ENCODE results near the gene TMPRSS7. TPM values are rescaled to one million over a fixed set of nuclear protein-coding genes. Genes with fewer than 3 reads are reported as not detected.
"Not testable (repeated sequence)": the region's sequence is repeated elsewhere in the genome, so short reads cannot be mapped to it uniquely, and the experiment has no call there.

TMPRSS7 gene
- polyA plus RNA-seq, 1 donor (not counting 4 experiments of a cell fraction or from before 2014, with no cell fraction given) = 0.18 TPM

DNA sequence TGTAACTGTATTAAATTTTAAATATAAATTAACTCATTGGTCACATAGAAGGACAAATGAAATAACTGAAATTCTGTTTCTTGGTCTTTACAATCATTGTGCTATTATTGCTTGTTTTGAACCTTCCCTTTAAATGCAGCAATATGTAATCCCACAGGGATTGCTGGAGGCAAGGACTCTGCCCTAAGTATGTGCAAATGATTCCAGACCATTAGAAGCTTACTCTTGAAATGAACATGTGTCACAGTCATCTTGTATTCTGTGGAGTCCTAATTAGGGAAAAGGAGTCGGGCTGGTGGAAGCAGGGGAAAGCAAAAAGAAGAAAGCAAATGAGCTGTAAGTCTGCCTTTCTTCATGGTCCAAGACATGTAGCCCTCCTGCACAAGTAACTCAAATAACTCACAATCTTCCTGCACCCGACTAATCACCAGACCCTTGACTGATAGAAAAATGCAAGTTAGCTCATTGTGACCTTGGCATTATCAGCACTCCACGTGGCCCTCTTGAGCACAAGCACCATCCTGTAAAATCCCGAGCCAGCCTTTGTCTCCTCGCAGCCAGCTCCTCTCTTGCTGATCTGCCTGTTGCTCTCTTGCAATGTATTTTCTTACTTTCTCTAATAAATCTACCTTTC lies 2.3 kb upstream of the TMPRSS7 start:
- H3K27ac ChIP-seq (ENCODE audit: control insufficient read depth, insufficient read depth, low read length) = no peak overlapping the region
- no peaks in the 10 kb centered on the region for H3K27me3 ChIP-seq (ENCODE audit: control insufficient read depth, extremely low read depth, insufficient read depth, low read length)
- no peaks in the 10 kb centered on the region for H3K9me1 ChIP-seq (ENCODE audit: control insufficient read depth, extremely low read depth, insufficient read depth, low read length)
- dilution Hi-C loops (cut with MboI; ENCODE audit: extremely low pct_ligation_motif_present, low sequenced_read_pairs) = no loop called here
- FAIRE-seq (peak; percentile 48), DNase-seq (ENCODE audit: low read depth, low spot score) (no peak)
- H3K4me1 ChIP-seq (ENCODE audit: control insufficient read depth, extremely low read depth, insufficient read depth, low read length) = no peaks in the 10 kb centered on the region
- no peak overlapping the region for H2AFZ ChIP-seq (ENCODE audit: control insufficient read depth, low read length)
- no peak overlapping the region for H3K4me3 ChIP-seq (ENCODE audit: control insufficient read depth in 2 of 3, extremely low read depth in 1 of 3, insufficient read depth in 2 of 3, low read depth in 1 of 3, low read length in 3 of 3)
- no peak overlapping the region for H3K4me2 ChIP-seq (ENCODE audit: control insufficient read depth, extremely low read depth, insufficient read depth, low read depth, low read length)
- H3K9ac ChIP-seq (ENCODE audit: control insufficient read depth, extremely low read depth, insufficient read depth, low read length) = no peak overlapping the region
- no peaks in the 10 kb centered on the region for H3K36me3 ChIP-seq (ENCODE audit: control insufficient read depth in 2 of 2, extremely low read depth in 1 of 2, insufficient read depth in 2 of 2, low read length in 2 of 2)
- H3K9me3 ChIP-seq (ENCODE audit: control insufficient read depth, low read depth, low read length) = no peaks in the 10 kb centered on the region
- H3K79me2 ChIP-seq (ENCODE audit: control insufficient read depth, insufficient read depth, low read length) = no peaks in the 10 kb centered on the region
- H4K20me1 ChIP-seq (ENCODE audit: control insufficient read depth, extremely low read depth, insufficient read depth, low read length) = no peaks in the 10 kb centered on the region
- TF ChIP-seq, protein P1, sequence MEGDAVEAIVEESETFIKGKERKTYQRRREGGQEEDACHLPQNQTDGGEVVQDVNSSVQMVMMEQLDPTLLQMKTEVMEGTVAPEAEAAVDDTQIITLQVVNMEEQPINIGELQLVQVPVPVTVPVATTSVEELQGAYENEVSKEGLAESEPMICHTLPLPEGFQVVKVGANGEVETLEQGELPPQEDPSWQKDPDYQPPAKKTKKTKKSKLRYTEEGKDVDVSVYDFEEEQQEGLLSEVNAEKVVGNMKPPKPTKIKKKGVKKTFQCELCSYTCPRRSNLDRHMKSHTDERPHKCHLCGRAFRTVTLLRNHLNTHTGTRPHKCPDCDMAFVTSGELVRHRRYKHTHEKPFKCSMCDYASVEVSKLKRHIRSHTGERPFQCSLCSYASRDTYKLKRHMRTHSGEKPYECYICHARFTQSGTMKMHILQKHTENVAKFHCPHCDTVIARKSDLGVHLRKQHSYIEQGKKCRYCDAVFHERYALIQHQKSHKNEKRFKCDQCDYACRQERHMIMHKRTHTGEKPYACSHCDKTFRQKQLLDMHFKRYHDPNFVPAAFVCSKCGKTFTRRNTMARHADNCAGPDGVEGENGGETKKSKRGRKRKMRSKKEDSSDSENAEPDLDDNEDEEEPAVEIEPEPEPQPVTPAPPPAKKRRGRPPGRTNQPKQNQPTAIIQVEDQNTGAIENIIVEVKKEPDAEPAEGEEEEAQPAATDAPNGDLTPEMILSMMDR (optimal IDR thresholded peaks at IDR 0.05 in 1 of 3, IDR thresholded peaks at IDR 0.05 in 1 of 3, conservative IDR thresholded peaks at IDR 0.05 in 1 of 3; ENCODE audit: extremely low read depth in 1 of 3, insufficient read depth in 2 of 3, low read length in 3 of 3) = no peak
- no peak for TF ChIP-seq EZH2 (IDR thresholded peaks at IDR 0.05; ENCODE audit: low read length)

DNA sequence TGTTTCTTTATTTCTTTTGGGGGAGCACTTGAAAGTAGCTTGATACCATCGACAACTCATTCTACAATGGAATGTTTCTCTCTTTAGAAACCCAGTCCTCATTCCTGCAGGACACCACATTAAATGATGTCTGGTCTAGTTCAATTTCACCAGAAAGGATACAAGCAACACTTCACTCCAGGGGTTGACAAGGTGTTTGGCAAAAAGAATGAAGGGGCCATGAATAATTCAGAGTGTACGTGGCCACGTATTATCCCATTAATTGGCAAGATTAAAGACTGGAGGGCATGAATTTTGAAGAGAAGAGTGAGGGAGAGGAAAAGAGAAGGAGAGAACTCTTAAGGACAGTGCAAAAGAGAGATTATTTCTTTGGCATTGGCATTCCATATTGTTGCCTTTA lies 705 bp downstream of the TMPRSS7 start:
- no peak overlapping the region for H3K9ac ChIP-seq (ENCODE audit: control insufficient read depth, extremely low read depth, insufficient read depth, low read length)
- dilution Hi-C loops (cut with MboI; ENCODE audit: extremely low pct_ligation_motif_present, low sequenced_read_pairs) = no loop called here
- H3K4me3 ChIP-seq (ENCODE audit: control insufficient read depth in 2 of 3, extremely low read depth in 1 of 3, insufficient read depth in 2 of 3, low read depth in 1 of 3, low read length in 3 of 3) = no peak overlapping the region
- no peaks in the 10 kb centered on the region for H3K79me2 ChIP-seq (ENCODE audit: control insufficient read depth, insufficient read depth, low read length)
- H3K4me2 ChIP-seq (ENCODE audit: control insufficient read depth, extremely low read depth, insufficient read depth, low read depth, low read length) = no peak overlapping the region
- H3K4me1 ChIP-seq (ENCODE audit: control insufficient read depth, extremely low read depth, insufficient read depth, low read length) = peaks cover 6% of the 10 kb centered on the region
- FAIRE-seq = no peak
- no peaks in the 10 kb centered on the region for H3K9me1 ChIP-seq (ENCODE audit: control insufficient read depth, extremely low read depth, insufficient read depth, low read length)
- H4K20me1 ChIP-seq (ENCODE audit: control insufficient read depth, extremely low read depth, insufficient read depth, low read length) = no peaks in the 10 kb centered on the region
- H3K36me3 ChIP-seq (ENCODE audit: control insufficient read depth in 2 of 2, extremely low read depth in 1 of 2, insufficient read depth in 2 of 2, low read length in 2 of 2) = no peaks in the 10 kb centered on the region
- H3K27me3 ChIP-seq (ENCODE audit: control insufficient read depth, extremely low read depth, insufficient read depth, low read length) = no peaks in the 10 kb centered on the region
- TF ChIP-seq EZH2 (IDR thresholded peaks at IDR 0.05; ENCODE audit: low read length) = no peak
- TF ChIP-seq, protein P1 (optimal IDR thresholded peaks at IDR 0.05 in 1 of 3, IDR thresholded peaks at IDR 0.05 in 1 of 3, conservative IDR thresholded peaks at IDR 0.05 in 1 of 3; ENCODE audit: extremely low read depth in 1 of 3, insufficient read depth in 2 of 3, low read length in 3 of 3) = no peak
- no peak for DNase-seq (ENCODE audit: low read depth, low spot score)
- no peak overlapping the region for H3K27ac ChIP-seq (ENCODE audit: control insufficient read depth, insufficient read depth, low read length)
- H3K9me3 ChIP-seq (ENCODE audit: control insufficient read depth, low read depth, low read length) = no peaks in the 10 kb centered on the region
- H2AFZ ChIP-seq (ENCODE audit: control insufficient read depth, low read length) = no peak overlapping the region

DNA sequence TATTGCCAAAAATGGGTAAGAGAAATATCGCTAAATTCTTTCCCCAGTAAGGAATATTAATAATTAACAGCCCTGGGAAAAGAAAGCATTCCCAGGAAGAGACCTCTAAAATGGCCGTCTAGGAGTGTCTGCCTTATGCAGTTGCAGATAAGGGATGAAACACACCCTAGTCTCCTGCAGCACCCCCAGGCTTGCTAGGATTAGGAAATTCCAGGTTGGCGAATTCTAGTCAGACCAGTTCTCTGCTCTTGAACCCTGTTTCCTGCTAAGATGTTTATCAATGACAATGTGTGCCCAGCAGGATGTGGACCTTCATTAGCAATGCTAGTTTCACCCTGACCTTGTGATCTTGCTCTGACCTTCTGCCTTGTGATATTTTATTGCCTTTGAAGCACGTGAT lies 2.7 kb downstream of the TMPRSS7 start:
- H3K4me2 ChIP-seq (ENCODE audit: control insufficient read depth, extremely low read depth, insufficient read depth, low read depth, low read length); H3K36me3 ChIP-seq (ENCODE audit: control insufficient read depth in 2 of 2, extremely low read depth in 1 of 2, insufficient read depth in 2 of 2, low read length in 2 of 2); H3K9me3 ChIP-seq (ENCODE audit: control insufficient read depth, low read depth, low read length); FAIRE-seq; H4K20me1 ChIP-seq (ENCODE audit: control insufficient read depth, extremely low read depth, insufficient read depth, low read length); H3K4me3 ChIP-seq (ENCODE audit: control insufficient read depth in 2 of 3, extremely low read depth in 1 of 3, insufficient read depth in 2 of 3, low read depth in 1 of 3, low read length in 3 of 3); H3K9me1 ChIP-seq (ENCODE audit: control insufficient read depth, extremely low read depth, insufficient read depth, low read length); H3K9ac ChIP-seq (ENCODE audit: control insufficient read depth, extremely low read depth, insufficient read depth, low read length); H3K79me2 ChIP-seq (ENCODE audit: control insufficient read depth, insufficient read depth, low read length); H3K4me1 ChIP-seq (ENCODE audit: control insufficient read depth, extremely low read depth, insufficient read depth, low read length); H3K27ac ChIP-seq (ENCODE audit: control insufficient read depth, insufficient read depth, low read length); H3K27me3 ChIP-seq (ENCODE audit: control insufficient read depth, extremely low read depth, insufficient read depth, low read length); DNase-seq (ENCODE audit: low read depth, low spot score); dilution Hi-C loops (cut with MboI; ENCODE audit: extremely low pct_ligation_motif_present, low sequenced_read_pairs); H2AFZ ChIP-seq (ENCODE audit: control insufficient read depth, low read length): not testable (repeated sequence)
